Mucosa of descending colon (tissue), 3 donors: ENCODE data around the gene EIF2A. TPM values are rescaled to one million over a fixed set of nuclear protein-coding genes. Genes with fewer than 3 reads are reported as not detected.

ENCODE experiments used
- ATAC-seq: fragments of 200-7000 bp; cut with Tn5 transposase; one replicate; pipeline ENCODE4 v1.9.1; 2020; ENCODE audit warnings: mild to moderate bottlenecking, moderate library complexity
- DNase-seq, 3 donors: peaks; one replicate each; pipeline ENCODE4 v3.0.0-alpha.2; 2020
- H3K36me3 ChIP-seq: fragments of 200-600 bp; one replicate; pipeline ENCODE4 v1.8.0; 2021; ENCODE audit warnings: low read depth, mild to moderate bottlenecking
- H3K4me1 ChIP-seq: fragments of 200-600 bp; one replicate; pipeline ENCODE4 v1.8.0; 2021; ENCODE audit warnings: low read depth, mild to moderate bottlenecking
- H3K4me3 ChIP-seq: fragments of 200-600 bp; one replicate; pipeline ENCODE4 v1.8.0; 2021; ENCODE audit warnings: mild to moderate bottlenecking
- H3K9me3 ChIP-seq: fragments of 200-600 bp; one replicate; pipeline ENCODE4 v1.8.0; 2021; ENCODE audit warnings: mild to moderate bottlenecking
- CTCF ChIP-seq: fragments of 200-600 bp; IDR thresholded peaks from one replicate; pipeline ENCODE4 v1.8.0; 2022; ENCODE audit warnings: antibody characterized with exemption, mild to moderate bottlenecking
- intact Hi-C, 2 donors: fragments of 100-400 bp; cut with DNase I in 1 of 2; cut with micrococcal nuclease in 1 of 2; formaldehyde crosslinking; loops; one replicate each; pipeline versions ENCODE4 v1.11.0 to v1.11.1; 2022; cut with DNase I, micrococcal nuclease
- total RNA-seq, 3 donors: library from RNA; stranded (reverse); fragmentation: NEBNext Ultra II Directional in 2 of 3; extraction: Animal tissue kit (Norgen Biotek cat#: 25700) in 2 of 3; gene quantifications; one replicate each; pipeline versions ENCODE4 v1.2.1 to v1.2.4, GENCODE V29; 2021 to 2023
- donor health status: DM: no; HTN: no; CAD: no; lungs with moderate emphysema.
- donor health status: DM: no; HTN: no; CAD: no.
- donor health status: DM: no; HTN: yes; CAD: no.

Gene EIF2A
- total RNA-seq, 3 donors from 2014 or later, result 67.4 to 78.9 (median 74.1) TPM

GRCh38 chr3:150531775-150532174, 14.8 kb upstream of the EIF2A start:
- H3K4me1 ChIP-seq, result no peaks in the 10 kb centered on the region
- ATAC-seq (no peak), DNase-seq (no peak)
- H3K4me3 ChIP-seq, result no peak overlapping the region
- no peak for TF ChIP-seq CTCF
- no peaks in the 10 kb centered on the region for H3K9me3 ChIP-seq
- H3K36me3 ChIP-seq, result no peaks in the 10 kb centered on the region
- intact Hi-C loops, result no loop called here

- Histone ChIP-seq H3K9me3 (no peaks in the 10 kb centered on the region), H3K4me3 (no peak overlapping the region), H3K36me3 (no peaks in the 10 kb centered on the region), H3K4me1 (no peaks in the 10 kb centered on the region)
- intact Hi-C loops, result no loop called here
- no peak for TF ChIP-seq CTCF
- ATAC-seq (no peak), DNase-seq (no peak)
Observed at GRCh38 chr3:150535204-150535603, 11.4 kb upstream of the EIF2A start.

GRCh38 chr3:150538324-150539208, 8.0 kb upstream of the EIF2A start:
- intact Hi-C loops, result no loop called here
- peak; percentile 71 for ATAC-seq
- H3K36me3 ChIP-seq, result no peaks in the 10 kb centered on the region
- H3K9me3 ChIP-seq, result no peaks in the 10 kb centered on the region
- no peak for DNase-seq
- H3K4me1 ChIP-seq, result no peaks in the 10 kb centered on the region
- H3K4me3 ChIP-seq, result no peak overlapping the region
- TF ChIP-seq CTCF, result no peak

GRCh38 chr3:150540297-150540696, 6.3 kb upstream of the EIF2A start:
- intact Hi-C loops, result no loop called here
- Histone ChIP-seq H3K36me3 (no peaks in the 10 kb centered on the region), H3K4me3 (no peak overlapping the region), H3K4me1 (peaks cover 12% of the 10 kb centered on the region), H3K9me3 (no peaks in the 10 kb centered on the region)
- no peak for ATAC-seq
- no peak for DNase-seq
- no peak for TF ChIP-seq CTCF

GRCh38 chr3:150540991-150541390, 5.6 kb upstream of the EIF2A start:
- H3K4me3 ChIP-seq, result no peak overlapping the region
- no peaks in the 10 kb centered on the region for H3K36me3 ChIP-seq
- H3K4me1 ChIP-seq, result peaks cover 12% of the 10 kb centered on the region
- intact Hi-C loops, result no loop called here
- no peak for DNase-seq
- TF ChIP-seq CTCF, result no peak
- no peak for ATAC-seq
- H3K9me3 ChIP-seq, result no peaks in the 10 kb centered on the region
